ENCODE data around the gene KCNJ1.

Gene KCNJ1

GRCh38 chr11:128835741-128836430, 31.2 kb downstream of the KCNJ1 start:
- Histone ChIP-seq H3K36me3 (ENCODE audit: control insufficient read depth, insufficient read depth, low read length) (no peaks in the 10 kb centered on the region), H3K27me3 (replicated peaks; ENCODE audit: control insufficient read depth, insufficient read depth, low read length) (no peaks in the 10 kb centered on the region), H3K4me3 (replicated peaks; ENCODE audit: low read depth, low read length) (no peak overlapping the region)
- TF ChIP-seq, protein P1, sequence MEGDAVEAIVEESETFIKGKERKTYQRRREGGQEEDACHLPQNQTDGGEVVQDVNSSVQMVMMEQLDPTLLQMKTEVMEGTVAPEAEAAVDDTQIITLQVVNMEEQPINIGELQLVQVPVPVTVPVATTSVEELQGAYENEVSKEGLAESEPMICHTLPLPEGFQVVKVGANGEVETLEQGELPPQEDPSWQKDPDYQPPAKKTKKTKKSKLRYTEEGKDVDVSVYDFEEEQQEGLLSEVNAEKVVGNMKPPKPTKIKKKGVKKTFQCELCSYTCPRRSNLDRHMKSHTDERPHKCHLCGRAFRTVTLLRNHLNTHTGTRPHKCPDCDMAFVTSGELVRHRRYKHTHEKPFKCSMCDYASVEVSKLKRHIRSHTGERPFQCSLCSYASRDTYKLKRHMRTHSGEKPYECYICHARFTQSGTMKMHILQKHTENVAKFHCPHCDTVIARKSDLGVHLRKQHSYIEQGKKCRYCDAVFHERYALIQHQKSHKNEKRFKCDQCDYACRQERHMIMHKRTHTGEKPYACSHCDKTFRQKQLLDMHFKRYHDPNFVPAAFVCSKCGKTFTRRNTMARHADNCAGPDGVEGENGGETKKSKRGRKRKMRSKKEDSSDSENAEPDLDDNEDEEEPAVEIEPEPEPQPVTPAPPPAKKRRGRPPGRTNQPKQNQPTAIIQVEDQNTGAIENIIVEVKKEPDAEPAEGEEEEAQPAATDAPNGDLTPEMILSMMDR (IDR thresholded peaks at IDR 0.05; ENCODE audit: insufficient read depth, low read length, poor library complexity, severe bottlenecking) = no peak
- DNase-seq (ENCODE audit: extremely low read depth, insufficient read length) = no peak

- no peak for DNase-seq (ENCODE audit: extremely low read depth, insufficient read length)
- Histone ChIP-seq H3K27me3 (replicated peaks; ENCODE audit: control insufficient read depth, insufficient read depth, low read length) (no peaks in the 10 kb centered on the region), H3K36me3 (ENCODE audit: control insufficient read depth, insufficient read depth, low read length) (no peaks in the 10 kb centered on the region), H3K4me3 (replicated peaks; ENCODE audit: low read depth, low read length) (no peak overlapping the region)
- TF ChIP-seq, protein P1 (IDR thresholded peaks at IDR 0.05; ENCODE audit: insufficient read depth, low read length, poor library complexity, severe bottlenecking) = no peak
These were observed 32.9 kb downstream of the KCNJ1 start for GRCh38 chr11:128834157-128834556.

GRCh38 chr11:128832121-128832497, 35.0 kb downstream of the KCNJ1 start:
- no peaks in the 10 kb centered on the region for H3K36me3 ChIP-seq (ENCODE audit: control insufficient read depth, insufficient read depth, low read length)
- H3K4me3 ChIP-seq (replicated peaks; ENCODE audit: low read depth, low read length) = no peak overlapping the region
- TF ChIP-seq, protein P1 (IDR thresholded peaks at IDR 0.05; ENCODE audit: insufficient read depth, low read length, poor library complexity, severe bottlenecking) = no peak
- H3K27me3 ChIP-seq (replicated peaks; ENCODE audit: control insufficient read depth, insufficient read depth, low read length) = no peaks in the 10 kb centered on the region
- no peak for DNase-seq (ENCODE audit: extremely low read depth, insufficient read length)

DNA sequence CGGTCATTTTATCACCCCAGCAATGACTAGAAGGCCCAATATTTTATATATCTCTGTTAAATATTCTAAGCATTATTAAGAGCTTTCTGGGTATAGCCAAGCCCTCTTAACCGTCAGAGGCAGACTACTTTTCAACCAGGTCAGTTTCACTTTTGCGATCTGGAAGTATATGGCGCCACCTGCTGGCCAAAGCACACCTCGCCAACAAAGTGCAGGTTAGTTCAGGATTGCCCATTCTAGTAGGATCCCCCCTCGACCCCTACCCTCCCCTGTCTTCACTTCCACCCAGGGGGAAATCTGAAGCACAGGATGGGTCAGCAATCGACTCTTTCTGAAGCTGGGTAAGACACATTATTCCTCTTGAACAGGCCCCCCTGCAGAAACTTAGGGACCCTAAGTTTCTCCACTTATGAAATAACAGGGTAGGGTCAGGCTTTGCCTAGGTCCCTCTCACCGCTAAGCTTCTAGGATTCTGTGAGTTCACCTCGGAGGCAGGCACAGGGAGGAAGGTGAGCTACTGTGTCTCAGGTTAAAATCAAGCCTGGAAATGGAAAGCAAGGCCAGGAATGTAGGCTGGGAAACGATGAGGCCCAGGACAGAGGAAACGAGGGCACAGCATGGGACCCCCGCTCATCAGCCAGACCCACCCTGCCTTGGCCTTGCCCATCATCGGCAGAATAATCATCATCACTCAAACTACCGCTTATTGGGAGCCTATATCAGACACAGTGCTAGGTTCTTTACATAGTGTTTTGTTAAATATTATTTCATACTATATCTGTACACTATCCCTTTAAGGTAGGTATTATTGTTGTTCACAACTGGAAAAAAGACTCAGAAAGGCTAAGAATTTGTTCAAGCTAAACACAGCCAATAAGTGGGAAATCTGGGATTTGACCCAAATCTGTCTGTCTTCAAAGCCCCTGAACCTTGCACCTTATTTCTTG, 35.6 kb downstream of the KCNJ1 start:
- TF ChIP-seq, protein P1 (IDR thresholded peaks at IDR 0.05; ENCODE audit: insufficient read depth, low read length, poor library complexity, severe bottlenecking) = peak; percentile 85

DNA sequence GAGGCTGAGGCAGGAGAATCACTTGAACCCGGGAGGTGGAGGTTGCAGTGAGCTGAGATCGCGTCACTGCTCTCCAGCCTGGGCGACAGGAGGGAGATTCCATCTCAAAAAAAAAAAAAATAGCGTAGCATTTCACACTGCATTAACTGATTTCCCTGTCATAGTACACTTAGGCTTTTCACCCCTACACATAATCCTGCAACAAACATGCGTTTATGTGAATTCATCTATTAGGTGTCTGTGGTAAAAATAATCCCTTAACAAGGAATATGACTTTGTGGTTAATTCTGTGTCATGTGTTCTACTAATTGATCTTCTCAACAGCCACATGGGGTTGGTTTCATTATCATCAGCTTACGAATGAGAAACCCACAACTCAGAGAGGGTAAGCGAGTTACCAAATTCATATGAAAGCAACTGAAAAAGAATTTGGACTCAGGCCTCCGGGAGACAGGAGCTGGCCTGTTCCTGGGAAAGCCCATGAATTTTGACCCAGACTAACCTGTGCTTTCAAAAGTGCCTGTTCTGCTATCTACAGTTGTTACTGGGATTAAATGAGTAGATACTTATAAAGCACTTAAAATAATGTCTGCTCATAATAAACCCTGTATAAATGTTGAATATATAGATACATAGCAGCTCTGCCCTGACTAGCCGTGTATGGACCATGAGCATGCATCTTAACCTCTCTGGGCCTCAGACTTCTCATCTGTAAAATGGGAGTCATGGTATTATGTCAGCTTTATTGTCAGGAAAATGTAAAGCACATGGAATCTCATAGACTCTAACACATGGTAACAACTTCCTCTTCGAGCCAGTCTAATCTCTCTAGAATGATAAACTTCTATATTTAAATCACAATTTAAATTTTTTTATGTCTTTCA, 36.6 kb downstream of the KCNJ1 start:
- no peaks in the 10 kb centered on the region for H3K27me3 ChIP-seq (replicated peaks; ENCODE audit: control insufficient read depth, insufficient read depth, low read length)
- H3K36me3 ChIP-seq (ENCODE audit: control insufficient read depth, insufficient read depth, low read length) = no peaks in the 10 kb centered on the region
- no peak overlapping the region for H3K4me3 ChIP-seq (replicated peaks; ENCODE audit: low read depth, low read length)
- DNase-seq (ENCODE audit: extremely low read depth, insufficient read length) = no peak
- TF ChIP-seq, protein P1 (IDR thresholded peaks at IDR 0.05; ENCODE audit: insufficient read depth, low read length, poor library complexity, severe bottlenecking) = no peak

More for the DNA sequence above, 35.6 kb downstream of the KCNJ1 start:
- Histone ChIP-seq H3K4me3 (replicated peaks; ENCODE audit: low read depth, low read length) (no peak overlapping the region), H3K27me3 (replicated peaks; ENCODE audit: control insufficient read depth, insufficient read depth, low read length) (no peaks in the 10 kb centered on the region), H3K36me3 (ENCODE audit: control insufficient read depth, insufficient read depth, low read length) (no peaks in the 10 kb centered on the region)
- DNase-seq (ENCODE audit: extremely low read depth, insufficient read length) = peak; percentile 56
